Stimulated activated naive CD8-positive, alpha-beta T cell treated with anti-CD3 and anti-CD28 coated beads, Interleukin-15, amount 100 ng/mL, for 72 hours (primary cell): ENCODE results near the gene COPG1.
A peak's percentile ranks its signal among the peaks of the same experiment; 100 is the strongest.

Experiments used
- ATAC-seq: fragments of 150-1000 bp; cut with Tn5 transposase; 2 replicates; pipeline ENCODE4 v1.10.0; 2021; ENCODE audit warnings: mild to moderate bottlenecking, moderate library complexity
- DNase-seq, 2 donors: peaks; one replicate each; pipeline ENCODE4 v3.0.0; 2021 to 2022
- H3K27ac Mint-ChIP-seq, 2 donors: one replicate each; pipeline ENCODE4 v1.8.0; 2022; ENCODE audit warnings: mild to moderate bottlenecking in 2 of 2, mixed read lengths in 2 of 2, moderate library complexity in 2 of 2
- H3K27me3 Mint-ChIP-seq: one replicate; pipeline ENCODE4 v1.8.0; 2022; ENCODE audit warnings: mixed read lengths
- H3K4me1 Mint-ChIP-seq: one replicate; pipeline ENCODE4 v1.8.0; 2022; ENCODE audit warnings: mild to moderate bottlenecking, mixed read lengths
- H3K4me3 Mint-ChIP-seq, 2 donors: one replicate each; pipeline ENCODE4 v1.8.0; 2022; ENCODE audit warnings: mild to moderate bottlenecking in 2 of 2, mixed read lengths in 2 of 2, moderate library complexity in 1 of 2
- H3K9me3 Mint-ChIP-seq, 2 donors: one replicate each; pipeline ENCODE4 v1.8.0; 2022; ENCODE audit warnings: mixed read lengths in 2 of 2

The COPG1 gene

DNA sequence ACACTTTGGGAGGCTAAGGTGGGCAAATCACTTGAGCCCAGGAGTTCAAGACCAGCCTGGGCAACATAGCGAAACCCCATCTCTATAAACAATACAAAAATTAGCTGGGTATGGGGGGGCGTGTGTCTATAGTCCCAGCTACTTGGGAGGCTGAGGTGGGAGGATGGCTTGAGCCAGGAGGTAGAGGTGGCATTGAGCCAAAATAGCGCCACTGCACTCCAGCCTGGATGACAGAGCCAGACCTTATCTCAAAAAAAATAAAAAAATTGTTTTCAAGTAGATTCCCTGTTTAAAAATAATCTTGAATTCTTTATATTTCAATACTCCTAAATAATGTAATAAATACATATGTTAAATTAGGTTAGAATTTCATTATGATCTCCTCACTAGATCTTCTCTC lies 39.0 kb downstream of the COPG1 start:
- peak overlapping the region in 1 of 2 donors; percentile 72 for H3K27ac Mint-ChIP-seq
- ATAC-seq: no peak

DNA sequence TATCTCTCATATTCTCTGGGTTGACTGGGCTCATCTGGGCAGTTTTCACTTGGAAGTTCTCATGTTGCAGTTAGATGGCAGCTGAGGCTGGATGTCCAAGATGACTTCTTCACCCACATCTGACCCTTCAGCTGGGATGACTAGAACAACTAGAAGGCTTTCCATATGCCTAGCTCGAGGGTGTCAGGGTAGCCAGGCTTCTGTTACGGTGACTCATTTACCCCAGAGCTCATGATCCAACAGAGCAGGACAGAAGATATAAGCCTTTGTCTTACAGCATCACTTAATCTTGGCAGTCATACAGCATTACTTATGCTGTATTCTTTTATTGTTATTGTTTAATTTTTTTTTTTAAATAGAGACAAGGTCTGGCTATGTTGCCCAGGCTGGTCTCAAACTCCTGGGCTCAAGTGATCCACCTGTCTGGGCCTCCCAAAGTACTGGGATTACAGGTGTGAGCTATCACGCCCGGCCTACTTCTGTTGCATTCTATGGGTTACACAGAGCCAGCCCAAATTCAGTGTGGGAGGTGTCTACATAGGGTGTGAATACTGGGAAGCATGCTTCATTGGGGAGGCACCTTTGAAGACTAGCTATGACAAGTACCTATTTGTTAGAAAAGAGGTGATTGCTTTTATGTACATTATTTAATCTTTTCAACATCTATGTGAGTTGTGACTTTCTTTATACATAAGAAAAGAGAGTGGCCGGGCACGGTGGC lies 40.0 kb downstream of the COPG1 start:
- ATAC-seq: no peak
- Mint-ChIP-seq H3K4me1 (peaks cover 12% of the 10 kb centered on the region), H3K27me3 (no peaks in the 10 kb centered on the region), H3K27ac (no peak overlapping the region), H3K4me3 (no peak overlapping the region), H3K9me3 (no peaks in the 10 kb centered on the region)
- DNase-seq: no peak

More for the DNA sequence above, 39.0 kb downstream of the COPG1 start:
- H3K9me3 Mint-ChIP-seq: no peaks in the 10 kb centered on the region
- H3K27me3 Mint-ChIP-seq: no peaks in the 10 kb centered on the region
- no peak overlapping the region for H3K4me3 Mint-ChIP-seq
- DNase-seq: no peak
- peaks cover 21% of the 10 kb centered on the region for H3K4me1 Mint-ChIP-seq

DNA sequence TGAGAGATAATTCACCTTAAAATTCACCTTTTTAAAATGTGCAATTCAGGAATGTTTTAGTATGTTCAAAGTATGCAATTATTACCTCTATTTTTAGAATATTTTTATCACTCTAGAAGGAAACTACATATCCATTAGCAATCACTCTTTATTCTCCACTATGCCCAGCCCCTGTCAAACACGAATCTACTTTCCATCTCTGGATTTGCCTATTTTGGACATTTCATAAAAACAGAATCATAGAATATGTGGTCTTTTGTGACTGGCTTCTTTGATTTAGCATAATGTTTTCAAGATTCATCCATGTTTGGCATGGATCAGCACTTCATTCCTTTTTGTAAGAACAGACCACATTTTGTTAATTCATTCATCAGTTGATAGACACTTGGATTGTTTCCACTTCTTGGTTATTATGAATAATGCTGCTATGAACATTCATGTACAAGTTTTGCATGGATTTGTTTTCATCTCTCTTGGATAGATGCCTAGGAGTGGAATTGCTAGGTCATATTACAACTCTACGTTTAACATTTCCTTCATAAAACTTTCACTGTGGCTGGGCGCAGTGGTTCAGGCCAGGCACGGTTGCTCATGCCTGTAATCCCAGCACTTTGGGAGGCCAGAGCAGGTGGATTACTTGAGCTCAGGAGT lies 42.0 kb downstream of the COPG1 start:
- Mint-ChIP-seq H3K4me1 (peaks cover 6% of the 10 kb centered on the region), H3K4me3 (no peak overlapping the region), H3K27me3 (no peaks in the 10 kb centered on the region), H3K27ac (no peak overlapping the region), H3K9me3 (no peaks in the 10 kb centered on the region)
- ATAC-seq (no peak), DNase-seq (no peak)

DNA sequence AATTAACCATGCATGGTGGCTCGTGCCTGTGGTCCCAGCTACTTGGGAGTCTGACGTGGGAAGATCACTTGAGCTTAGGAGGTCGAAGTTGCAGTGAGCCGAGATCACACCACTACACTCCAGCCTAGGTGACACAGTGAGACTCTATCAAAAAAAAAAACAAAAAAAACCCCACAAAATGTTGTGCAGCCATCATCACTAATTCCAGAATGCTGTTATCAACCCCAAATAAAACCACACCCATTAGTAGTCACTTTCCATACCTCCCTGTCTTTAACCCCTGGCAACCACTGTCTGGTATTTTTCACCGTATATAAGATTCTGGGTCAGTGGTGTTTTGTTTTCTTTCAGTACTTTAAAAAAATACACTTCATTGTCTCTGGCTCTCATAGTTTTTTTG lies 45.9 kb downstream of the COPG1 start:
- DNase-seq (no peak), ATAC-seq (no peak)
- H3K27me3 Mint-ChIP-seq: no peaks in the 10 kb centered on the region
- H3K9me3 Mint-ChIP-seq: no peaks in the 10 kb centered on the region
- H3K4me1 Mint-ChIP-seq: no peaks in the 10 kb centered on the region
- no peak overlapping the region for H3K4me3 Mint-ChIP-seq
- H3K27ac Mint-ChIP-seq: no peak overlapping the region

DNA sequence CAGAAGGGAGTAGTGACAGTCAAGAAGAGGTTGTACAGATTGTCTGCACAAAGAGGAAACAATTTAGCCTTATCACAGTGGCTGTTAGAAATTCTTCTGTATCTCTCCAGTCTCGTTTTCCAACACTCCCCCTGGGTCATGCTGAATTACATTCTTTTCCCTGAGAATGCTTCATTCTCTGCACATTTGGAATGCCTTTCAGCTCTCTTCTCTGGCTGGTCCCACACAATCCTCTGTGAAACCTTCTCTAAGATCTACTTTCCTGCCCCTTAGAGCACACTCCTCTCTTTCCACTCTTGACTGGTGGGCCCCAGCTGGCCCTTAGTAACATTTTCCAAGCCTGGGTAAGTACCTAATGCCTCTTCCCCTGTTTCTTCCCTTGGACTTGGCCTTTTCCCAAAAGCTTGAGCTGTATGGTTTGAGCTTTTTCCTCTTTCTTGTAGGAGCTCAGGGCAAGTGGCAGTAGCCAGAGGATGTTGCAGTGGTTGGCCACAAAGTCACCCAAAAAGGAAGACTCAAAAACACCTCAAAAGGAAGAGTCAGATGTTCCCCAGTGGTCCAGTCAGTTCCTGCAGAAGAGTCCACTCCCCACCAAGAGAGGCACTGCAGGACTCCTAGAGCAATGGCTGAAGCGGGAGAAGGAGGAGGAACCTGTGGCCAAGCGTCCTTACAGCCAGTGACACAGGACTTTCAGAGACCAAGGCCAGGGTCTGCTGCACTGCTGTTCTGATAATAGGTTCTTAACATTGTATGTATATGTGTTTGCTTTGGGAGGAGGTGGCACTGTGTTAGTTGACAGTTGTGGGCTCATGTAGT lies 54.9 kb downstream of the COPG1 start:
- no peaks in the 10 kb centered on the region for H3K27me3 Mint-ChIP-seq
- H3K4me3 Mint-ChIP-seq: no peak overlapping the region
- H3K27ac Mint-ChIP-seq: peak overlapping the region in 1 of 2 donors; percentile 33
- H3K4me1 Mint-ChIP-seq: peaks cover 45% of the 10 kb centered on the region
- no peaks in the 10 kb centered on the region for H3K9me3 Mint-ChIP-seq
- DNase-seq (no peak), ATAC-seq (peak; percentile 35)

DNA sequence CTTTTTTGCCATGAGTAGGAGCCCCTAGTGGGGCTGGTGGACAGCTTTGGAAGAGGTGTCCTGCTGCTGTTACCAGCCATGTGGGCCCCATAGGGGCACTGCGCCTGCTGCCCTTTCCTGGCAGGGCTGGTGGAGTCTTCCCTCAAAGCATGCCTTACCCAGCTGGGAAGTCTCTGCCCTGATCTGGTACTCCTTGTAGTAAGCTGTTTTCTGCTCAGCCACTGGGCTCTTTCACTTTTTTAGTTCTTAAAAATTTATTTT lies 55.5 kb downstream of the COPG1 start:
- Mint-ChIP-seq H3K4me3 (no peak overlapping the region), H3K9me3 (no peaks in the 10 kb centered on the region), H3K4me1 (peaks cover 45% of the 10 kb centered on the region), H3K27me3 (no peaks in the 10 kb centered on the region), H3K27ac (no peak overlapping the region)
- DNase-seq (no peak), ATAC-seq (no peak)

DNA sequence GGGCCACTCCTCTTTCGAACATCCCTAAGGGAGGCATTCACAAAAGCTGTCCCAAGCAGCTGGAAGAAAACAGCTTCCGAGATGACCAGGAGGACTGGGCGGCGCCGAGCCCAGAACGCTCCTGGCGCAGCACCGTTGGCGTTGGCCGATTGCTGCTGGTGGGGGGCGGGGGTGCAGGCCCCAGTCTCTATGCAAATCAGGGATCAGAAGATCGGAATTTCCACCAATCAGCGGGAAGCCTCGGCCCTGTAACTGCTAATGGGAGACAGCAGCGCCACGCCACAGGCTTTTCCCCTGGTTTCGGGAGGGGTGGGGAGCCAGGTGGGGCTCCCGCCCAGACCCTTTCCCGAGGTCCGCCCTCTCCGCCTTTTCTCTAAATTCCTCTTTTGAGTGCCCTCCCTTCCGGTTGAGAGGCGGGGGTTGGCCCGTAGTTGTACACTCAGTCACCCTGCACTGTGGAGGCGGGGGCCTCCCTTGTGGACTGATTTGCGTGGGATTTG lies 56.2 kb downstream of the COPG1 start:
- Mint-ChIP-seq H3K27me3 (no peaks in the 10 kb centered on the region), H3K4me3 (peak overlapping the region; percentile 3 to 20), H3K9me3 (no peaks in the 10 kb centered on the region), H3K27ac (peak overlapping the region; percentile 24 to 65), H3K4me1 (peaks cover 51% of the 10 kb centered on the region)
- ATAC-seq: no peak
- no peak for DNase-seq

DNA sequence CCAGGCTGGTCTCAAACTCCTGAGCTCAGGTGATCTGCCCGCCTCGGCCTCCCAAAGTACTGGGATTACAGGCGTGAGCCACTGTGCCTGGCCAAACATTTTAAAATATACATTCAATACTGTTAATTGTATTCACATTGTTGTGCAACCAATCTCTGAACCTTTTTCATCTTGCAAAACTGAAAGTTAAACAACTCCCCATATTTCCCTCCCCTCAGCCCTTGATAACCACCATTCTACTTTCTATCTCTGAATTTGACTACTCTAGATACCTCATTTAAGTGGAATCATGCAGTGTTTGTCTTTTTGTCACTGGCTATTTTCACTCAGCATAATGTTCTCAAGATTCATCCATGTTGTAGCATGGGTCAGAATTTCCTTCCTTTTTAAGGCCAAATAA lies 59.2 kb downstream of the COPG1 start:
- DNase-seq (no peak), ATAC-seq (peak; percentile 52)
- no peak overlapping the region for H3K27ac Mint-ChIP-seq
- no peak overlapping the region for H3K4me3 Mint-ChIP-seq
- H3K4me1 Mint-ChIP-seq: peaks cover 76% of the 10 kb centered on the region
- no peaks in the 10 kb centered on the region for H3K27me3 Mint-ChIP-seq
- H3K9me3 Mint-ChIP-seq: no peaks in the 10 kb centered on the region

DNA sequence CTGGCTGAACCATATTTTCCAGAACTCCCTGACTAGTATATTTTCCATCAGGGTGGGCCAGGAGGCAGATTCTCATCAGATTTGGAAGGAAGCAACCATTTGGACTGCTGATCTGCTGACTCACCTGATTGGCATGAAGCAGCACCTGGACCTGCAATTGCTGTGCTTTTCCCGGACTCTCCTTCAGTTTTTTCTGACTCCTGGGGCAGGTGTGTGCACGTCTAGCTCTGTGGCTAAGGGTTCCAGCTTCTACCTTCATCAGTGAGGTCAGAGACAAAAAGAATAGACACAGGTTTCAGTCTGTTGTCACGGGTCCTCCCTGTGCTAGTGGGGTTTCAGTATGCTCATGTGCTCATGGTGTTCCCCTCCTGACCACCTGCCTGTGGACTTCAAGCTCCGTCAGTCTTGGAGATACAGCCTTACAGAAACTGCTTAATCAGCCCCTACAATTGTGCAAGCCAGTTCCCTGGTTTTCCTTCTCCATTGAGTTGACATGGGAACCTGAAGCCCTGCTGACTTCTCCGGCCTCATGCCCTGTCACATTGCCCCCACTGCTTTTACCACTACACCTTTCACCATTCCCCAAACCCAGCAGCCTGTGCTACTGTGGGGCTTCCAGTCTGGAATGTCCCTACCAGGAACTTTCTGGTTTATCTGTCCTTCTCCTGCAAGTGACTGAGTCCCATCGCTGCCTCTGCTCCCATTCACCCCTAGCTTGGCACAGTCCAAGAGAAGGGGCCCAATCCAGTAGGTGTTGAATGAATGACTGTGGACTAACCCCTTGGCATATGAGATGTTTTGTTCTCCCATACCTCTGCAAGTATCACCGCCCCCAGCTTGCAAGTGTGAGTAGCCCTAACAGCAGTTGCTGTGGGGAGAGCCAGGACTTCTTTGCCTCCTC lies 61.0 kb downstream of the COPG1 start:
- no peak overlapping the region for H3K27ac Mint-ChIP-seq
- no peaks in the 10 kb centered on the region for H3K9me3 Mint-ChIP-seq
- H3K4me1 Mint-ChIP-seq: peaks cover 70% of the 10 kb centered on the region
- DNase-seq (no peak), ATAC-seq (no peak)
- no peaks in the 10 kb centered on the region for H3K27me3 Mint-ChIP-seq
- no peak overlapping the region for H3K4me3 Mint-ChIP-seq

DNA sequence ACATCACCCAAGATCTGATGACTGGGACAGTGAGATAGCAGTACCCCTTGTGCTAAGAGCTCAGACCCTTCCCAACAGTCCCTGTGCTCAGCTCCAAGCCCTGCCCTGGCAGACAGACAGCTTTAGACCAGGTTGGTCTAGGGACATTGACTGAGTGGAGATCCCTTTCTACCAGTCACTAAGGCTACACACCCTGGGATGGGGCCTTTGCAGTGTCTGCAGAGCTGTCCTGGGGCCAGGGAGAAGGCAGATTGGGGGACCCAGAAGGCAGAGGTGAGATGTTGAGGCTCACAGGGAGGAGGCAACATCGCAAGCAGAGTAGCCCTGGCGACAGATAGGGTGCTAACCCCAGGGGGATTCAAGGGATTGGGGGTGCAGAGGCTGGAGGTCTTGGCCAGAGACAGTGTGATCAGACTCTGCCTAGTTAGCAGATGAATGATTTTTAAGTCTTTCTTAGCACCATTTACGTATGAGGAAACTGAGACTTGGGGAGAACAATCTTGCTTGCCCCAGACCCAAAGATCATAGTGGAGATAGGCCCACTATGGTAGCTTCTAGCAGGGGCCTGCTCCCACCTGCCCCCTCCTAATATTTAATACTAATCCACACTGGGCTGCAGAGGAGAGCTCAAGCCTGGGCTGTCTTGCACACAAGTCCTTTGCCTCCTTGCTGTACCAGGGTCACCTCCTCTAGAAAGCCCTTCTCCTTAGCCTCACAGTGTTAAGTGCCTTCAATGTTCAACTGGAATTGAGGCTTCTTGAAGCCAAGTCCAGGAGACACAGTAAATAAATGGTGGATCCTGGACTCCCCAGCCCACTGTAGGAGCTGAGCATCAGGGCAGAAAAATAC lies 61.9 kb downstream of the COPG1 start:
- ATAC-seq (no peak), DNase-seq (no peak)
- peaks cover 61% of the 10 kb centered on the region for H3K4me1 Mint-ChIP-seq
- H3K27me3 Mint-ChIP-seq: no peaks in the 10 kb centered on the region
- H3K27ac Mint-ChIP-seq: peak overlapping the region in 1 of 2 donors; percentile 32
- no peaks in the 10 kb centered on the region for H3K9me3 Mint-ChIP-seq
- H3K4me3 Mint-ChIP-seq: no peak overlapping the region

DNA sequence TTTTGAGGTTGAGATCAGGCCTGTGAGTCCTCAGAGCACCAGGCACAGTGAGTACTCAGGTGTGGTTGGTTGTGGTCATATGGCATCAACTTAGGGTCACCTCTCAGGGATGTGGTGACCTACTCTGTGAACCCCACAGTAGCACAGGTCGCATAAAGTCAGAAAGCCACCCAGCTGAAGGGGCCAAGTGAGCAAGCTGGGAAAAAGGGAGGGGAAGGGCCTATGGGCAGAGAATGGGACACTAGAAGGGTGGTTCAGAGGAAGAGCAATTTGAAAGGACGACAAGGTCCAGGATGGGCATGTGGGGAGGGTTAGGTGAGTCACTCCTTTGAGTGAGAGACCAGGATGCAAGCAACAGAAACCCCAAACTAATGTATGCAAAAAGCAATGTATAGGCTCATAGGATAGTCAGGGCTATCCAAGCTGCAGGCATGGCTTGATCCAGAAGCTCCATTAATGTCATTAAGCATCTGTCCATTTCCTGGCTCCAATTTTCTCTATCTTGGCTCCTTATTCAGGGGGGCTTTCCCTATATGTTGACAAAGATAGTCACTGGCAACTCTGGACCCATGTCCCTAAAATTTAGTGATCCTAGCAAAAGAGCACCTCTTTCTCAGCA lies 62.7 kb downstream of the COPG1 start:
- no peaks in the 10 kb centered on the region for H3K9me3 Mint-ChIP-seq
- no peak overlapping the region for H3K27ac Mint-ChIP-seq
- H3K4me1 Mint-ChIP-seq: peaks cover 58% of the 10 kb centered on the region
- DNase-seq (peak; percentile 34 to 47), ATAC-seq (peak; percentile 38)
- no peak overlapping the region for H3K4me3 Mint-ChIP-seq
- no peaks in the 10 kb centered on the region for H3K27me3 Mint-ChIP-seq

DNA sequence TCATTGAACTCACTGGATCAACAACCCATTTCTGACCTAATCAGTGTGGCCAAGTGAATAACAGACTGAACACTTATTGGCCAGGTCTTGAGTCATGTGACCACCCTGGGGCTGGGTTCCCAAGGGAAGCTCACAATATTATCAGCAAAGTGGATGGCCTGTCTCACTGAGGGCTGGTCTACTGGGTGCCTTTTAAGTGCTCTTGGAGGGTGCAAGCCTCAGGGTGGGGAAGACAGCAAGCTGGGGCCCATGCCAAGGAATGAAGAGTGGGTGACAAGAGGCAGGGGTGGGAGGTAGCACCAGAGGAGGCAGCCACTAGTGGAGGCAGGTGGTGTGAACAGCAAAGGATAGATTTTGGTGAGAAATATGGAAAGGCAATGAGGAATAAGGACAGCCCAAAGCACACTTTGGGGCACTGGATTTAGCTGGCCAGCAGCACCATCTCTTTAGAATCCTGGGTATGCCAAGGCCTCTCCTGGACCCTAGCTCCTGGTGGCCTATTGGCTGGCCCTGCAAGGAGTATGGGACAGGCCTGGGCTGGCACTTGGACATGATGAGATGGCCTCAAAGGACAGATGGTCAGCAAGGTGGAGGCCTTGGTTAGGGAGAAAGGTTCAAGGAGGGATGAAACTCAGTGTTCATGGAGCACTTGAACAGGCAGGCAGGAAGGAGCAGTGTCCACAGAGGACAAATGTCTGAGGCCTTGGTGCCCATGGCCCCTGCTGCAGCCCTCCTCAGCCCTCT lies 63.4 kb downstream of the COPG1 start:
- Mint-ChIP-seq H3K9me3 (no peaks in the 10 kb centered on the region), H3K27ac (peak overlapping the region in 1 of 2 donors; percentile 97), H3K27me3 (no peaks in the 10 kb centered on the region), H3K4me3 (peak overlapping the region in 1 of 2 donors; percentile 90), H3K4me1 (peaks cover 62% of the 10 kb centered on the region)
- DNase-seq: peak in 1 of 2 donors; percentile 20
- no peak for ATAC-seq

DNA sequence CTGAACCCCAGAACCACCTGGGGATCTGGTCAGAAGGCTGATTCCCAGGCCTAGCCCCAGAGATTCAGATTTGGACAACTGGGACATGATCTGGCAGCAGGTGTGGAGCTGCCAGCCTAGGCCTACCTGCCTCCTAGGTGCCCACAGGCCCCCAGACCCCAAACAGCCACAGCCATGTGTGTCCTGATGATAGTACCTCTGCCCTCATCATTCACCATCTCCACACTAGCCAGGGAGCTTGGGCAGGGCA lies 63.9 kb downstream of the COPG1 start:
- ATAC-seq: peak; percentile 13
- DNase-seq: no peak
- no peaks in the 10 kb centered on the region for H3K27me3 Mint-ChIP-seq
- peak overlapping the region in 1 of 2 donors; percentile 97 for H3K27ac Mint-ChIP-seq
- peak overlapping the region; percentile 85 to 90 for H3K4me3 Mint-ChIP-seq
- H3K9me3 Mint-ChIP-seq: no peaks in the 10 kb centered on the region
- peaks cover 62% of the 10 kb centered on the region for H3K4me1 Mint-ChIP-seq
